Retina (tissue), 1 donor: Measurements from ENCODE around the gene IGIP.

ENCODE experiments used
- DNase-seq: peaks from one replicate; pipeline ENCODE4 v3.0.0-alpha.2; 2016

IGIP gene

DNA sequence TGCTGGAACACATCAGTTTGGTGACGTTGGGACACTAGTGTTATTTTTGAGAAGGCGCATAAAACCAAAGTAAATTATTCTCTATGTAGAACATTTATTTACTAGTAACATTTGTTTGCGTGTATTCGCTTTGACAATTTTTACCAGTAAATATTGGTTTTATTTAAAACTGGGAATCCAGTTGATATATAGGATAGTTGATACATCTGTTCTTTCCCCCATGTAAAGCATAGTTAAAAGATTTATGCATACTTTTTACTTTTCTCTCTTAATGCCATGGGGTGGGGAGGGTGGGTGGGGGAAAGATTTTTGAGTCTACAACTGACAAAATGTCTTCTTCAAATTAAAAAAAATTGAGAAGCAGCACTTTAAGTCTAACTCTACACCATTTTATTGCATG is at the start of gene IGIP:
IGIP (plus strand) TSS at position 301 of the 400 bp plus-strand sequence. CDS start 2,540 bp downstream, outside the sequence.
- no peak for DNase-seq

DNA sequence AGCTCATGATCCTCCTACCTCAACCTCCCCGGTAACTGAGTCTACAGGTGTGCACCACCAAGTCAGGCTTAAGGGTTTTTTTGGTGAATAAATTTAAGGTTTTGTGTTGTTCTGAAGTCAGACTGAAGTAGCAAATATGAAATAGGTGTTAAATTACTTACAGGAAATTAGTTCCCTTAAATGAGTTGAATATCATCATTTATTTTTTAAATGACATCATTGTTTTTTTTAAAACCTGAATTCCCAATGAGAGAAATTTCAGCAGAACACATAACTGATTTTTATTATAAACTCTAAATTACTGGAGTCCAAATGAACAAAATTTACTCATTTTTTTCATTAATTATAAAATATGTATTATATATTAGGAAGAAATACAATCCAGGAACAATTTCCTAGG is 49.6 kb upstream of the IGIP start:
- no peak for DNase-seq

DNA sequence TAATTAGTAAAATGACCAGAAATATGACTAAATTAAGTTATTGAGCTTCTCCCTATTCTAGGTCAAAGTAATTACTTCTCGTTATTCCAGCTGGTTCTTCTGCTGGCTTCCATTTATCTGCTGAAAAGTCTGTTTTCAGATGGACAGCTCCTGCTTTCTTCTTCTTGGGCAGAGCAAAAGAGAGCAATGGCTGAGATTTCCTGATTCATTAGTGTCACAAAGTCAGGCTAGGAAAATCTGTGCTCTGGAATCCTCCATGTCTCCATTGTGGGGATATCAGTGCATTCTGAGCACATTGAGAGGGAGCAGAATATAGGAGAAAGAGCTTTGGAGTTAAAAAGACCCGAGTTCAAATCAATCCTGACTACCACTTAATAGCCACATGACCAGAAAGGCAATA is 48.9 kb upstream of the IGIP start:
- DNase-seq, result no peak

DNA sequence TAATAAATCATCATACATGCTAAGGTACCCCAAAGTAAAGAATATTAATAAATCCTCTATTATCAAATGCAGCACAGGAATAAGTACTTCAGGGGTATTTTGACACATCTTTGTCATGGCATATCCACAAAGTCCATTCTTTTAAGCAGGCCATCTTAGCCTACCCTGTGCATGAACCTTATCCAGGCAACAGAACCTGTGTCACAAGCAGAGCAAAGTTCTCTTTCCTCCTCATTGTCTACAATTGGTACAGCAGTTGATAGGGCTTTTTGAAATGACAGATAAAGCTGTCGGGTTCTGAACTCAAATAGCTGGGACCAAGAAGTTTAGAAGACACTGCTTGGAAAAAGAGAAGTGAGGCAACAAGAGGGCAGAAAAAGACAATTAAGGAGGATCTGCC is 42.6 kb upstream of the IGIP start:
- DNase-seq, result no peak

DNA sequence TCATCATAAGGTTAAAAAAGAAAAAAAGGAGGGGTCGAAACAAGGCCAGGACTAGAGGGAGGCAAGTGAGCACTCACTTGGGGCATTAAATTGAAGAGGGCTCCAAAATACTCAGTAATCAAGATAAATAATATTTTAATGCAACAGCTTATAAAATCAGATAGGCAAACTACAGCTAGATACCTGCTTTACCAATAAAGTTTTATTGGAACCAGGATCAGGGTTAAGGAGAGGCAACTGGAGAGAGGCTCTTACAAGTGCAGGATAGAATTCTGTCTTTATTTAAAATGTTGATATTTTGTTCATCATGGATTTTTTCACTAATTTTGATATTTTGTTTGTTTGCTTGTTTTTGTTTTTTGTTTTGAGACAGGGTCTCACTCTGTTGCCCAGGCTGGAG is 42.1 kb upstream of the IGIP start:
- no peak for DNase-seq

DNA sequence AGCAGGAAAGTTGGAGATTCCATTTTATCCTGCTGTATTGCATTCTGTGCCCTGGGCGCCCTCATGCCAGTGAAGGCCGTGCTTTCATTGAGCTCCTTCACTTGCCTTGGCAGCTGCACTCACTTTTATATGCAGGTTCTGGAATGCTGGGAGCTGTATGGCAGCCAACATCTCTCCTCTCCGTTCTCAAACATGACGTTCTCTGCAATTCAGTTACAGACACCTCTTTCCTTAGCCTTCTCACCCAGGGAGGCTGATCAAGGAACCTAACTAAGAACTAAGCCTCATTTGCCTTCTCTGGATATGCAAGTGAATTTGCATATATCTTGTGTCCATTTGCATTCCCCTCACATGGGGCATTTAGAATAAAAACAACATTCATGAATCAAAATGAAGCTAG is 41.2 kb upstream of the IGIP start:
- no peak for DNase-seq

DNA sequence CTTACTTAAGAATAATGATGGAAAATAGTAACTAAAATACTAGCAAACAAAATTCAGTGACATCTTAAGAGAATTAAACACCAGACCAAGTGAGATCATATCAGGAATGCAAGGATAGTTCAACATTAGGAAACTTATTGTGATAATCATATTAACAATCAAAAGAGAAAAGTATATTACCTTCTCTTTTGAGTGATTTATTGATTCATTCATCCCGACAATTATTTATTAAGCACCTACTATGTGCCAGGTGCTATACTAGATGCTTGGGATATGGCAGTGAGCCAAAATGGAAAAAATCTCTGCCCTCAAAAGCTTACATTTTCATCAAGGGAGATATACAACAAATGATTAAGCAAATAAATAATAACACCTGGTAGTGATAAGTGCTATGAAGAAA is 35.5 kb upstream of the IGIP start:
- DNase-seq, result no peak

DNA sequence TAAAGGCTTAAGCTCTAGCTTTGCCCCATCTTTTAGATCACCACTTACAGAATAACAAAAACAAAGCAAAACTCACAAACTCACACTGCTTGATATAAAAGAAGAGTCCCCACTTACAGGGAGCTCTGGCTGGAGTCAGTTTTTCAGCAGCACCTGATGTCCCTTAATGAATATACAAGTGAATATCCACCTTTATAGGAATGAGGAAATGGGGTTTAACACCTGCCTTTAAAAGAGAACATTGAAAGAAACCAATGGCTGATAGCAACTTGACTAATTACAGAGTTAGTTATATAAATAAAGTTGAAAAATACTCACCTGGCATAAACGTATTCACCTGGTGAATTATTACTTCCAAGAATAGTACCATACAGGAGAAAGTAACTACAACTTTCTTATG is 32.6 kb upstream of the IGIP start:
- no peak for DNase-seq

DNA sequence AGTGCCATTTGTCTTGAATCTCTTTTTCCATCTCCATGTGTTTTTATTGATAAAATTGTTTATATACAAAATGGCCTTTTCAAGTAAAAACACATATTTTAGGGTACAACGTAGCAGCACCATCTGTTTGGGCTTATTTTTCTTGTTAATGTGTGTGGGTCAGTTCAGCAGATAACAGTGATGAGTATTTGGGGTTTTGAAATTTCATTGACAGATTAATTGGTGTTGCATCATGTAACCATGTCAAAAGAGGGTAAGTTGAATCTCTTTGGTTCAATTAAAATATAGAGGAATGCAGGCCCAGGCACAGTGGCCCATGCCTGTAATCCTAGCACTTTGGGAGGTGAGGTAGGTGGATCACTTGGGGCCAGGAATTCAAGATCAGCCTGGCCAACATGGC is 31.9 kb upstream of the IGIP start:
- DNase-seq, result no peak

DNA sequence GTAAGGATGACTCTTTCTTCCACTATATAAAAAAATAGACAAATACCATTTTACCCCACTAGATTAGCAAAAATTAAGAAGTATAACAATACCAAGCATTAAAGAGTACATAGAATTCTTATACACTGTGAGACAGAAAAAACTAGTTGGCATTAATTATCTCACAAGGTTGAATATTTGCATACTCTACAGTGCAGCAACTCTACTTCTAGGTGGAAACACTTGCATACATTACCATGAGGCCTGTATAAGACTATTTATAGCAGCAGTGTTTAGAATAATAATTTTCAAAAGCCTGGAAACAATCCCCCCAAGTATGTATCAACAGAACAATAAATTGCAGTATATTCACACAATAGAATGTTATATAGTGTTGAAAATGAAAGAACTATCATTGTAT is 30.8 kb upstream of the IGIP start:
- DNase-seq, result no peak

DNA sequence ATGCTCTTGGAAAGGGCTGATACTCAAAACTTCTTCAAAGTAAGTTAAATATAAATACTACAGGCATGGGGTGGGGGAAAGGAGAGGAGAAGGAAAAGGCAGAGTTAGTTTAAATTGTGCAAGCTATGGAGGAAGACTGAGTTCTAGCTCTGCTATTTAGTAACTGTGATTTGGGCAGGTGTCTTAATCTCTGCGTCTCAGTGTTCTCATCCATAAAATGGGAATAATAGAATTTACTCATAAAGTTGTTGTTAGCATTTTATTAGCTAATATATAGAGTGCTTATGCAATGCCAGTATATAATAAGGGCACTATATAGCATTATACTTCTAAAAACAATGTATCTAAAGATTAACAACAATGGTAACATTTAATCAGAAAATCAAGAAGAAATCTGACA is 24.6 kb upstream of the IGIP start:
- no peak for DNase-seq

DNA sequence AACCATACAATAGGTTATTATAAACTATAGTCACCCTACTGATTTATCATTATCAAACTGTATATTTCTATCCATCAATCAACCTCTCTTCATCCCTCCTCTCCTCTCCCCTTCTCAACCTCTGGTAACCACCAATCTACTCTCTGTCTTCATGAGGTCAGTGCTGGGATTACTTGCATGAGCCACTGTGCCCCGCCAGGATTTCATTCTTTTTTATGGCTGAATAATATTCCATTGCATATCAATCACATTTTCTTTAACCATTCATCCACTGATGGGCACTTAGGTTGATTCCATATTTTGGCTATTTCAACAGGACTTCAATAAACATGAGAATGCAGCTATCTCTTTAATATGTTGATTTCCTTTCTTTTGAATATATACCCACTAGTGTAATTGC is 22.6 kb upstream of the IGIP start:
- no peak for DNase-seq

DNA sequence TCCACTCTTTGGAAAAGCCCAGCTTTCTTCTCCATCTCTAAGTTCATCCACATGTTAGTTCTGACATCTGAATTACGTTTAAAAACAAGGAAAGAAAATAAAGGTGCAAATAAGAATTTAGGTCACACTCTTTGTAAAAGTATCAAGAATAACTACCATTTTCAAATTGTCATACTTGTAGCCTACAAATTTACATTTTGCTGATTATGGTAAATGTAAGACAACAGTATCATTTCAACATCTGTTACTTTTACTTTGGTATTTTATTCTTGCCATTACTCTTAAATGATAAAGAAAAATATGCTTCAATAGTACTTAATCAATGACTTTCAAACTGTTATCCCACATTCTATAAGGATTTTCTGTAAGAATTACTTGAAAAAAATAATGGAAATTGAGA is 21.6 kb upstream of the IGIP start:
- DNase-seq, result no peak

DNA sequence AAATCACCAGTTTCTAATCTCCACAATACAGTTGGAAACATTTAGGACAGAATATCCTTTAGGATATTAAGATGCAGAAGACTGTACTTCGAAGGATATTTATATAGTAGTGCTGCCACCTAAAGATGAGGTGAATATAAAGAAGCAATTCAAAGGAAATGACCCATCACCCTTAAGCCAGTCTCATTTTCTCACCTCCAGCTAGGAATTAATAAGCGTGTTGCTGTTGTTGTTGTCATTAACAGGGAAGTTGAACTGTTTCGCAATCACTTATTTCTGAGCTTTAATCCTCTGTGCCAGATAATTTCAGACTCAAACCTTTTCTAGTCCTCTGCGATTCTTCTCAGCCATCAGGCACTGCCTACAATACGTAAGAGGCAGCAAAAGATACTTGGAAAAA is 19.6 kb upstream of the IGIP start:
- DNase-seq, result no peak

DNA sequence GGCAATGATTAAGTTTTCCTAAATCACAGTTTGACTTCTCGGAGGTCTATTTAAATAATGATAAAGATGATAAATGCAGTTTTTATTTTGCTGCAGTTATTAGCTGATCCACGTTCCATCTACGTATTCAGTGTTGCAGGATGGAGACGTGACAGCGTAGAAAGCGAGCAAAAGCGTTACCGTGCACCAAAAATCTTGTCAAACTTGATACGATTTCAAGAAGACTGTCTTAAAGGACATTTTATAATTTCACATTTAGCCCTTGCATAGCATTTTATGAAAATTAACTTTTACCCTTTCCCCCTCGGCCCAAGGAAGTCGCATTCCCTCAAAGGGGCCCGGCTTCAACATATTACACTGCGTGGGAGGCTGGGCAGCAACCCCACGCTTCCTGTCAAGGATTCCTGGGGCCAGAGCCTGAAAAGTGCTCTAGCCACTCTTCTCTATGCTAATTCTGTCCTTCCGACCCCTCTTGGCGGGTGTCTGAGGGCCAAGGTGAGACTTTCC is 18.9 kb upstream of the IGIP start:
- DNase-seq, result no peak

DNA sequence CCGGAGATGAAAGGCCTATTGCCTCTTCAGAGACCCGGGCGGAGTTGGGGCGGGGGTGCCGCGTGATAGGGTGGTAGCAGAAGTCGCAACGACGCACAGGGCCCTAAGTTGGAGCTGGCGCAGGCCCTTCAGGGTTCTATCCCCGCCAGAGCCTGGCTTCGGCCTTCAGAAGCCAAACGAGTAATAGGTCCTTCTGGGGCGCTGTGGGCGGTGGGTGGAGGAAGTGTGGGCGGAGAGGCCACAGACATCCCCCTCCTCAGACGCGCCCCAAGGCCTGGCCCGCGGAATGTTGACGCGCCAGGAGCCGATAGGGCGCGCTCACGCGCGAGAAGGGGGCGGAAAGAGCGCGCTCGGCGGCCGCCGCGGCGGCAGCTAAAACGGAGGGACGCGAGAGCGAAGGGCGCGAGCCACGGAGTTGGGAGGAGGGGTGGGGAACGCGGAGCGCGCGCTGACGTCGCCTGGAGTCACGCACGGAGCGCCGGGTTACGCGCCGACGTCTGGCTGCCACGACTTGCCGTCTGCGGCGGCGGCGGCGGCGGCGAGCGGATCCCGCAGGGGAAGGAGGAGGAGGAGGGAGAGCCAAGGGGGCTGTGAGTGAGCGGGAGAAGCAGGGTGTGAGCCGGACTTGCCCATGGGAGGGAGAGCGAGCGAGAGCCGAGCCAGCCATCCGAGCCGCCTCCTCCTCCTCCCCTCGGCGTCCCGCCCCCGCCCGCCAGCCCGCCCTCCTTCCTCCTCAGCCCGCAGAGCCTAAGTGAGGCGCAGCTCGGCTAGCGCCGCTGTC is 18.2 kb upstream of the IGIP start:
- DNase-seq, result peak; percentile 98

DNA sequence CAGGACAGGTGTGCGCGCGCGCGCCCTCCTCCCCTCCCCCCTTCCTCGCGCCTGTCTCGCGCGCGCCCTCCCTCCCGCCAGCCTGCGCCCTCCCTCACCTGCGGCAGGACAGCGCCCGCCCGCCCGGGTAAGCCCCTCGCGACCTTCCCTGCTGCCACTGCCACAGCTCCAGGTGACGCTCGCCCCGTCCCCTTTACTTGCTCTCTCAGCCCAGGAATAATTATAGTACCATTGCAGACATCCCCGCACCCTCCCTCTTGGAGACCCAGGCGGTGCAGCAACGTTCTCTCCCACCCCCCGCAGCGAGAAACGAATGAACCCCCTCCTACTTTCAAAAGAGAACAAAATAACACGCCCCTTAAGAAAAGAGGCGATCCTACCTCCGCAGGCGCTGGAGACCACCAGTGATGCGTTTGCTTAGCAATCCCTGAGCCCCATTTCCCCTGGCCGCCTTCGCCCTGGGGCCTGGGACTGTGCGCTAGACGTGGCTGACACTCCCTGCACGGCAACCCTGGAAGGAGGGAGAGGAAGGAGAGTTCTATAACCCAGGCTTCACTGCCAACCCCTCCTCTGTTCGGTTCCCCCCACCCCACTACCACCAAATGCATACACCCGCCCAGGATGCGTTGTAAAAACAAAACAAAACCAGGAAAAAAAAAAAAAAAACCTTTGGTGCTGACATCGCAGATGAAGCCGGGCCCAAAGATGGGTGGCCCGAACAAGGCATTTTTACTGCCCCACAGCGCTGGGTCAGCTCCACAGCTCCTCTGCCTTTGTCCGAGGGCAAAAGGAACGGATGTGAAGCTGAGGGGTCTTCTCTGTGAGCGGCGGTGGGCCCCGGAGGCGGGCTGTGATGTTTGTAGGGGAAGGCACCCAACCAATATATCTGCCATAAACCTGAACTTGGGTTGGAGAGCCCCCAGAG is 17.4 kb upstream of the IGIP start:
- peak; percentile 83 for DNase-seq

DNA sequence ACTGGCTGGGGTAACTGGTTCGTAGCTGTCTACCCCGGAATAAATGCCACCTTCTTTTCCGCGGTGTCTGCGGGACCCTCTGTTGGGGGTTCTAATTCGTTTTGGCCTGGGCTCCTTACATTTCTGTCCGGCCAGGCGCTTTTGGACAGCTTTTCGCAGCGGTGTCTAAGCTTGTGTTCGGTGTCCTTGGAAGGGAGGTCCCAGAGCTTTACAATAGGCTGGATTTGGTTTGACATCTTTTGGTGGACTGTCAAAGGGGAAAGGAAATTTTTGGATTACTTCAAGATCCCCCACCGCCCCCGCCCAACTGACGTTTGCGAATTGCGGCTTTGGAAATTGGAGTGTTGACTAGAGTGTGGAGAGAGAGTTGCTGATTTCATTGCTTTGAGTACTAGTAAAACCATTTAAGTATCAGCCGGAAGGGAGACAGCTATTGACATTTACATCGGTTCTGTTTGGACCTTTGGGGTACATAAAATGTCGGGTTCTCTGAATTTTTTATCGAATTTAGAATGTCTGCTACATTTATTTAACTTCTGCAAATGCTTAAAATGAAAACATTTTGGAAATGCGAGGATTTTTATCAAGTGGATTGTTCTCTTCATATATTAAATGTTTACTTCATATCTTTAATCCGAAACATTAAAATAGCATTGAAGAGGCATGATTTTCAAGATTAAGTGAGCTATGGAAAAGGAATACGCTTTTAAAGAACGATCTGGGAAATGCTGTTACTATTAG is 16.5 kb upstream of the IGIP start:
- no peak for DNase-seq

DNA sequence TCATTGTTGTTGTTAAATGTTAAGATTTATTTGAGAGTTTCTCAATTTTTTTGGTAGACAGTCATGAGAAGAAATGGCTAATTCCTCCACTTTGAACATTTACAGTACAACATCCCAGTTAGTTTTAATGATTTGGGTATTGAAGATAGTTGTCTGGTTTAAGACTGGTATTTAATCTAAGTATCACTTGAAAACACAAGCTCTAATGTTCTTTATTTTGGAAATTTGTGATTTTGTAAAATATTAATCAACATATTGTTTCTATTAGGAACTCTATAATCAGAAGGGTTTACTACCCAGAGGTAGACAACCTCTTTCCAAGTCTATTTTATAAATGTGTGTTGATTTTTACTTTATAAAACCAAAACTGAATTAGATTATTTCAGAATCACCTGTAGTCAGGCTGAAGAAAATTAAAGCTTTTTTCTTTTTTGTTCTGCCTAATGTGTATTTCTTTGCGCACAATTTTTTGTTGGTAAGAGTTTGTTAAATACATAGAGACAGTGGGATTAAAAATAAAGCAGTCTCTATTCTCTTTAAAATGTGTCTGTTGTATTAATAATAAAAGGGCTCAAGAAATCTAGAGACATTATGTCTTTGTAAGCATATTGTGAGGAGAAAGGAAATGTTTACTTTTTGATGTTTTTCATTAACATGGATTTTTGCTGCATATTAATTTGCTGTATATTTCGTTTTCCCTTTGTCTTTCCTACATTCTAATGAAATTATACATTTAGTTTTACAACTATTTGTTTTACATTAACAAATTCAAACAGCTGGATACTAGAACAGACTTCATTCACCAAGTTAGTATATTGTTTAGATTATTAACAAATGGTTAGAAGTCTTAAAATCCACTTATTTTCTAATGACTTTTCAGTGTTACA is 15.7 kb upstream of the IGIP start:
- DNase-seq, result peak; percentile 32

DNA sequence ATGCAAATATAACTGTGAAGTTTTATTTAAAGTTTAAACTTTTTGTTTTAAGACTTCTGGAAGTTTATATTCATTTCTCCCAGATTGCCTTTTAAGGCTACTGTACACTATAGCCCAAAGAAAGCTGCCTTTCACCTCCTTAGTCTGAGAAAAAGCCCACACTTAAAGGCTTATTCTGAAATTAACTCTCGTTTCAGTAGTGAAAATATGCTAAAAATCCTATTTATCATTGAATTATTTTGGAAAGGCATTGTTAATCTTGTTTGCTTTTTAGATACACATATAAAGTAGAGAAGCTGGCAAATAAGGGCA is 15.1 kb upstream of the IGIP start:
- peak; percentile 24 for DNase-seq

DNA sequence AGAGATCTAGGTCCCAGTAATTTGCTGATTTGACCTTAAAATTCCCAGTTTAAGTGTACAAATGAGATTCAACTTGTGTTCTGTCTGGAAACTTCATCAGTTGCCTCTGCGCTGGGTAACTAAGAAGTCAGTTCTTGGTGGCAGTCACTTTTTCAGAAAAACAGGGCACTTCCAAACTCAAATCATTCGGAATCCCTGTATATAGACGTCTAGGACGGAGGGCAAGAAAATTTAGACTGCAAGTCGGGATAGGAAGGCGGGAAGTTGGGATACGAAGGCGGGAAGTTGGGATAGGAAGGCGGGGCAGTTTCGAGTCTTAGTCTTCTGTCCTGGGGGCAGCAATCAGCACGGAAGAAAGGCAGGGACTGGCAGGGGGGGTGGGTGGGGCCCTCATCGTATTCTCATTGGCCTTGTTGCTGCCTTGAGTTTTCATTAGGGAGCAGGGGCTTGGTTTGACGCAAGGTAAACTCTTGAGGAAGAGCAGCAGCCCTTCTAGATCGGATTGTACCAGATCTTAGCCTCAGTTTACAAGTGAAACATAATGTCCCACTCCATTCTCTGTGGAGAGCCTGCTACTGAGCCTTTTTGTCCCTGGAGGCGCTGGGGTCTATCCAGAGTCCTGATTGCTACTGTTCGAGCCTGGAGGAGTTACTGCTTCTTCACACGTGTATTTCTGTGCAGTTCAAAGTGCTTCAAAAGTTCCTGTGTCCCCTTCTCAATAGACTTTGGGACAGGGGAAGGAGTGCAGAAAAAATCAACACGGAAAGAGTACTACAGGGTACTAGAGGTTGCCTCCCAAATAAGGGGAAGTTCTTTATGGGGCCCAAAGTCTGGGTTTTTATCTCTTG is 14.5 kb upstream of the IGIP start:
- DNase-seq, result peak; percentile 4
